GM19328 (cell line): ENCODE data around the gene KRT80.
"Not testable (repeated sequence)": the region's sequence is repeated elsewhere in the genome, so short reads cannot be mapped to it uniquely, and the experiment has no call there.

Source experiments
- ATAC-seq: cut with Tn5 transposase; IDR thresholded peaks from one replicate; pipeline ENCODE4 v1.9.1; 2021; ENCODE audit warnings: mild to moderate bottlenecking, moderate library complexity; ENCODE audit not compliant: unreplicated experiment

Gene KRT80

GRCh38 chr12:52191841-52192791 is at the start of gene KRT80:
Gene KRT80, minus strand, starts transcription at chr12:52192014. Its CDS starts 112 bp downstream, at chr12:52191902.
- no peak for ATAC-seq

DNA sequence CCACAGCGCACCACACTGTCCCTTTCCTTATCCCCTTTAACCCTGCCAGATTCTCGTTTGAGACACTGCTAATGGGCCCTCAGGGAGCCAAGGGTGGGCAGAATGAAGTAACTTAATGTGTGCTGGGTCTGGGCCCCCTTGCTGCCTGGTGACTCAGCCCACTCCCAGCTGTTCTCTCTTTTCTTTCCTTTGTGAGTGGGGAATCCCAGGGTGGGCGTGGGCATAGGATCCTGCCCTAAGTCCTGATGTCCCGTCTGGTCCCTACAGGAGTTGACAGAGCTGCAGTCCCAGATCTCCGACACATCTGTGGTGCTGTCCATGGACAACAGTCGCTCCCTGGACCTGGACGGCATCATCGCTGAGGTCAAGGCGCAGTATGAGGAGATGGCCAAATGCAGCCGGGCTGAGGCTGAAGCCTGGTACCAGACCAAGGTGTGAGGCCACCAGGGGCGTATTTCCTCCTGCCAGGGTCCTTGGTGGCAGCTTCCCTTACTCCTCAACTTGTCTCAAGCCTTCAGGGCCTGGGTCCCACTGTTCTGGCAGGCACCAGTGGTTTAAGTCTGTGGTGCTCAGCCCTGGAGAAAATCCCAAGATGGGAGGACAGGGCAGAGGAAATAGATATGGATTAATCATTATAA is 49.5 kb upstream of the KRT80 start:
- ATAC-seq = no peak

GRCh38 chr12:52240247-52240646 is 48.4 kb upstream of the KRT80 start:
- not testable (repeated sequence) for ATAC-seq

DNA sequence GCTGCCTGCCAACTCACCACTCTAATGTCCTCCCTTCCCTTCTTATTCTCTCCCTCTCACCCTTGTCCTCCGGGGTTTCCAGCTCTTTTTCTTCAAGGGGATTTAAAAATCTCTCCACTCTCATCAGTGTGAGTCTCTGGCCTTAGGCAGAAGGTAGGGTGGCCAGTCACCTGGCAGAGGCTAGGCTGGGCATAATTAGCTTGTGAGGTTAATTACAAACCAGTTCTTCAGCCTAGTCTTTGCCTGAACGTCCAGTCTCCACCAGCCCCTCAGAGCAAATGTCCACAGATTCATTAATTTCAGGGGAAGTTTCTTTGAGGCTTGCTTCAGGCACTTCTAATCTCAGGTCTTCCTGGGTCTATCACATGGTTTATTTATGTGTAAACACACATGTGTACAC is 48.0 kb upstream of the KRT80 start:
- no peak for ATAC-seq

GRCh38 chr12:52238916-52239646 is 47.3 kb upstream of the KRT80 start:
- no peak for ATAC-seq

DNA sequence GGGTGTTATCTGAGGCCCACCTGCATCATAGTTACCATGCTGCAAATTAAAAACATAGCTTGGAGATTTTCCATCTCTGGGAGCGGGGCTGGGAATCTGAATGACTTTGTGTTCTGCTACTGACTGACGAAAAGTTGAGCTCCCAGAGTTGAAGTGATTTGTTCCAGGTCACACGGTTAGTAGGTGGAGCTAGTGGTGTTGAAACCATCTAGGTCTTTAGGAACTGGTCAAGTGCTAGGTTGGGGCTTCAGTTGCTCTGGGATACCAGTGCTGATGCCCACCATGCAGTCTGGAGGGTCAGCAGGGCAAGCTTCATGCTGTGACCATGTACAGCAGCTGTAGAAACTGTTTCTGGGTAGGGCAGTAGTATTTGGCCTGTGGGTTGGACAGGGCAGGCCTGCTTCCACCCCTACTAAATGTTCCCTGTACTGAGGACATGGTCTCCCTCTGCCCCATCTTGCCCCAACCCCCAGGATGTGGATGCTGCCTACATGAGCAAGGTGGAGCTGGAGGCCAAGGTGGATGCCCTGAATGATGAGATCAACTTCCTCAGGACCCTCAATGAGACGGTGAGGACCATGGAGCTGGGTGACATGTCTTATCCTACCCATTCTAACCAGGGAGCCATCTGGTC is 46.5 kb upstream of the KRT80 start:
- no peak for ATAC-seq

GRCh38 chr12:52236386-52237050 is 44.7 kb upstream of the KRT80 start:
- no peak for ATAC-seq

DNA sequence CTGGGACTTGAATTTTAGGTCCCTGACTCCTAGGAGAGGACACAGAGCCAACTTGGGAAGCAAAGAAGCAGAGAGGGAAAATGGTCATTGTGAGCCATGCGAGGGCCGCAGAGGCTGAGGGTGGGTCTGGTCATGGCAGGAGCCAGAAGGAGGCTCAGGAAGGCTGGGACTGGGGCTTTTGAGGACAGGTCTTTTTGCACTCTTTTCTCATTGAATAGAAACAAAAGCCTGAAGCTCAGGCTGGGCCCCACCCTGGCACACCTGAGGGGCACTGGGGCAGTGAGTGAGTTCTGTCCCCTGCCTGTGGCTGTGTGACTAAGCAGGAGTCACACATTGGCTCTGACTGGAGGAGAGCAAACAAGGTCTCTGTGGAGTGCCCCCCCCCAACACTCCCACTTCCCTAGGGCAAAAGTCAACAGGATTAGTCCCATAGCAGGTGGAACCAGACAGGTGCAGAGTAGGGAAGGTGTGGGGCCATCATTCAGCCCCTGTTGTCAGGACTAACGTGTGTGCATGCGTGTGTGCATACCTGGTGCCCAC is 44.1 kb upstream of the KRT80 start:
- no peak for ATAC-seq

- ATAC-seq = no peak
Measured at GRCh38 chr12:52235001-52235764, 43.4 kb upstream of the KRT80 start.

DNA sequence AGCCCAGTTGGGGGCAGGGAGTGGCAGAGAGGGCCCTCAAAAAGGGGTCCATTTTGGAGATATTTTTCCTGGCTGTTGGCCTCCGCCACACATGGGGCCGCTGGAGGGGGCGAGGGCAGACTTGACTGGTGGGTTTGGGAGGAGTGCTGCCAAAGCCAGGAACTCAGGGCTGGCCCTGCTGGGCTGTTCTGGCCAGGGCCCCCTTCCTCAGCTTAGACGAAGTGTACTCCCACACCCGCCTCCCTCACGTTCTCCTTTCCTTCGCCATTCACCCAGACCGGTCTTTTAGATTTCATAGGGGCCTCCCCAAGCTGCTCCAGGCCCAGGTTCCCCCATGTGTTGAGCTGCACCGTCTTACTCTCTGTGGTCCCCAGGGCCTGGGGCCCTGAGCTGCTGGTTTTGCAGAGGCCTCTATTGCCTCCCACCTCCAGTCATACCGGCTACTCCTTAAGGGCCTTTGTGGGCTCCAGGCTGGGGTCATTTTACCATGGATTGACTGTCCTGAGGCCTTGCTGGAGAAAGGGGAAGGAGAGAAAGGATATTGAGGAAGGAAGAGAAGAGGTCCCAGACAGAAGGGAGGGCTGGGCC is 42.5 kb upstream of the KRT80 start:
- no peak for ATAC-seq

- ATAC-seq = no peak
Measured at GRCh38 chr12:52233462-52234207, 41.8 kb upstream of the KRT80 start.

DNA sequence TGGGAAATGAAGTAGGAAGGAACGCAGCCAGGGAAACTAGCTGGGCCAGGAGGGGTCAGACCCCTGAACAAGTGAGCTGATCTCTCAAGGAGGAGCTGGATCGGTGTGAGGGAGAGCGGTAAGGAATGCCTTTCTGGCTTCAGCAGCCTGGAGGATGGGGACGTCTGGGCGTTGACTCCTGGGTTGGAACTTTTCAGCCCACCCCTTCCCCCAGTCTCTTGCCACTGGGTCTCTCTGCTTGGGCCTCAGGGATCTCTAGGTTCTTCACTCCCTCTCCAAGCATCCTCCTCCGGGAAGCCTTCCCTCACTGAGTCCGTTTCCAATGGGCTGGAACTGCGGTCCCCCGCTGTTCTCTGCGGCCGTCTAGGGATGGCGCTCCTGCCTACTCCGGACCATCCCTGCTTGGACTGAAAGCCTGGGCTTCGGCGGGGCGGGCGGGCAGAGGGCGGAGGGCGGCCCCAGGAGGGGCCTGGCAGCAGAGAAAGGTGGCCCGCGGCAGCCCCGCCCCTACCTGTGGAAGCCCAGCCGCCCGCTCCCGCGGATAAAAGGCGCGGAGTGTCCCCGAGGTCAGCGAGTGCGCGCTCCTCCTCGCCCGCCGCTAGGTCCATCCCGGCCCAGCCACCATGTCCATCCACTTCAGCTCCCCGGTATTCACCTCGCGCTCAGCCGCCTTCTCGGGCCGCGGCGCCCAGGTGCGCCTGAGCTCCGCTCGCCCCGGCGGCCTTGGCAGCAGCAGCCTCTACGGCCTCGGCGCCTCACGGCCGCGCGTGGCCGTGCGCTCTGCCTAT is 41.1 kb upstream of the KRT80 start, which contains the start of gene KRT7:
KRT7 (plus strand) TSS at position 570 of the 788 bp plus-strand sequence; CDS start at position 624, 54 bp downstream.
- ATAC-seq = no peak

GRCh38 chr12:52232203-52232673 is 40.4 kb upstream of the KRT80 start:
- ATAC-seq = no peak

DNA sequence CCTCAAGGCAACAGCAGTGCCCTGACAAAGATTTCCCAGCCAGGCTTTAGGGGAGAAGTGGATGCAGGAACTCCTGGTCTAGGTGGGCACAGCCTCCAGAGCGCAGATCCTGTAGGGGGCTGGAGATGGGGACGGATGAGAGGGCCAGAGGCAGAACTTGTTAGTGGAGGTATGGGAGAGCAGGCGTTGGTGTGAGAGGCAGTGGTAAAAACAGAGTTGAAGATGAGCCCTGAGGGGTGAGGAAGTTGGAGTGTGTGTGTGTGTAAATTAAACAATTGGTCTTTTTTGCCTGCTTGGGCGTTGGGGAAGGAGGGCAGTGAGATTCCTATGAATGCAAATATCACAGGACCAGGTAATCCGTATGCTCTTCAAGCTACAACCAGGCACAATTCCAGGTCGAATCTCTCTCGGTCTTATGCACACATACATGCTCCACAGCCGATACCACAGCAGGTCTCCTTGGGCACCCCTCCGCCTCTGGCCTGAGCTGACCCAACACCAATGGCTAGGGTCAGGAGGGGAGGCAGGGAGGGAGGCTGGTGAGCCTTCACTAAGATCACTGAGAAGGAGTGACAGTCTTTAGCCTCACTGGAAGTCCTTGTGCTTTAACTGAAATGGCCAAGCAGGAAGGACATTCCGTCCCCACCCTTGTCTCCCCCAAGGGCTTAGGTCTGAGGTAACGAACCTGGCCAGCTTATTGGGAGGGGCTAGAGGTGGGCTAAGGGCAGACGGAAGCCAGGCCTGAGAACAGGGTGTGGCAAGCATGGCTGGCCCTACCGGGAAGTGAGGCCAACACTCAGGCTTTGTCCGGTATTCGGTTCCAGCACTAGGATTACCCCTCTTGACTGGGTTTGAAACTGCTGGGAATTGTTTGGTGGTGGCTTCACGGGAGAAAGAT is 39.7 kb upstream of the KRT80 start:
- no peak for ATAC-seq

DNA sequence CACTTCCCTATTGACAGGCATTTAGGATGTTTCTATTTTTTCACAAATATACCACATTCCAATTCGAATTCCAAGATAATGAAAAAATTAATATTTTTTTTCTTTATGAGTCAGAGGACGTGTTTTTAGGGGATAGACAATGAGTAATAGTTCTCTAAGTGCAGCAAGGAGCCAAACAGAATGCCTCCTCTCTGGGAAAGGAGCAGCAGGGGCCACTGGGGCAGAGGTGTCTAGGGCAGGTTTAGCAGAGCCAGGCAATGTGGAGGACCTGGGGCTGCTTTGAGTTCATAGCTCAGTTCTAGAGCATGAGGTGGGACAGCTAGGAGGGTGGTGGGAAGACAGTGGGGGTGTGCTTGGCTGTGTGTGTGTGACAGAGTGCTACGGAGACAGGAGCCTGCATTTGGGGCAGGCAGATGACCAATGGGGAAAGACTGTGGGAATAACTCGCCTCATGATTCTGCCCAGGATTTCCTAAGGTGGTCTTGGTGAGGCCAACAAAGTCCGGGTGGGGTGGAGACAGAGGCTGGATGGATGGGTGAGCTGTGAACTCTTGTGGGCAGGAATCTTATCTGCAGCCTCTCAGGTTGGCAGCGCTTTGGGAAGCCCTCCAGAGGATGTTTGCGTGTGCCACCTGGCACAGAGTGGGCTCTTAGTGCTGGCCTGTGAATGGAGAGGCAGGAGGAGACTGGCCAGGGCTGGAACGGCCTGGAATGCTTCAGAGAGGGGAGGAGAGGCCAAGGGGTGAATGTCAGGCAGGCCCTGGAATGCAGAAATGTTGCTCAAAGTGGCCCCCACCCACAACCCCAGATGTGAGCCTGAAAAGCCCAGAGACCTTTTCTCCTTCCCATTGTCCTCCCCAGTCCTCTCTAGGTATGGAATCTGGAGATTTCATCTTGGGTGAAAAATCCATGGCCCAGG is 38.8 kb upstream of the KRT80 start:
- ATAC-seq = no peak
